Epidermal melanocyte (primary cell): ENCODE measurements around the gene NBPF26.
"Not testable (repeated sequence)": the region's sequence is repeated elsewhere in the genome, so short reads cannot be mapped to it uniquely, and the experiment has no call there.

ENCODE experiments used
- DNase-seq: peaks from one replicate; pipeline ENCODE4 v3.0.0; 2011; ENCODE audit warnings: low spot score; ENCODE audit not compliant: insufficient read length

NBPF26 gene

GRCh38 chr1:120850537-120851421, 127.0 kb downstream of the NBPF26 start:
- peak; percentile 12 for DNase-seq

- not testable (repeated sequence) for DNase-seq
These were observed 134.4 kb downstream of the NBPF26 start for GRCh38 chr1:120858144-120858543.

GRCh38 chr1:120859615-120860234, 136.0 kb downstream of the NBPF26 start:
- not testable (repeated sequence) for DNase-seq

- DNase-seq = not testable (repeated sequence)
These were observed 154.5 kb downstream of the NBPF26 start for GRCh38 chr1:120878206-120878605.

- DNase-seq = not testable (repeated sequence)
These were observed 156.3 kb downstream of the NBPF26 start for GRCh38 chr1:120880056-120880455.

- not testable (repeated sequence) for DNase-seq
These were observed 158.2 kb downstream of the NBPF26 start for GRCh38 chr1:120881934-120882333.
